ENCODE data around the gene PAPLN. TPM values are rescaled to one million over a fixed set of nuclear protein-coding genes. Genes with fewer than 3 reads are reported as not detected.

The PAPLN gene
- total and polyA plus RNA-seq, 2 experiments from 2014 or later: 2.8 to 13.2 TPM

DNA sequence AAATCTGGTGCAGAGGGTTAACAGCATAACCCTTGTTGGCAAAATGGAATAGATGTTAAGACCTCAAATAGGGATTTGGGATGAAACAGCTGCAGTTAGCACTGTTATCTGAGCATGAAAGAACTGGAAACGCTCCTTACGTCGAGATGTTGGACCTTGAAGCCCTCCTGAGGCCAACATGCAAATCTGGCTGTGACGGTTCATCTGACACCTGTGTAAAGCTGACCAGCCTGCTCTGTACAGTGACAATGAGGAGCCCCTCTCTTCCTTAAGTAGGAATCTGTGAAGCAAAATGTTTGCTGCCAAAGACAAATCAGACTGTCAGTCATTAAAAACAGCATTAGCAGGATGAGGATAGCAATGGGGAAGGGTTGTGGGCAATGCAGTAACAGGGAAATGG, 36.5 kb downstream of the PAPLN start (continued):
- TF ChIP-seq, protein P1, sequence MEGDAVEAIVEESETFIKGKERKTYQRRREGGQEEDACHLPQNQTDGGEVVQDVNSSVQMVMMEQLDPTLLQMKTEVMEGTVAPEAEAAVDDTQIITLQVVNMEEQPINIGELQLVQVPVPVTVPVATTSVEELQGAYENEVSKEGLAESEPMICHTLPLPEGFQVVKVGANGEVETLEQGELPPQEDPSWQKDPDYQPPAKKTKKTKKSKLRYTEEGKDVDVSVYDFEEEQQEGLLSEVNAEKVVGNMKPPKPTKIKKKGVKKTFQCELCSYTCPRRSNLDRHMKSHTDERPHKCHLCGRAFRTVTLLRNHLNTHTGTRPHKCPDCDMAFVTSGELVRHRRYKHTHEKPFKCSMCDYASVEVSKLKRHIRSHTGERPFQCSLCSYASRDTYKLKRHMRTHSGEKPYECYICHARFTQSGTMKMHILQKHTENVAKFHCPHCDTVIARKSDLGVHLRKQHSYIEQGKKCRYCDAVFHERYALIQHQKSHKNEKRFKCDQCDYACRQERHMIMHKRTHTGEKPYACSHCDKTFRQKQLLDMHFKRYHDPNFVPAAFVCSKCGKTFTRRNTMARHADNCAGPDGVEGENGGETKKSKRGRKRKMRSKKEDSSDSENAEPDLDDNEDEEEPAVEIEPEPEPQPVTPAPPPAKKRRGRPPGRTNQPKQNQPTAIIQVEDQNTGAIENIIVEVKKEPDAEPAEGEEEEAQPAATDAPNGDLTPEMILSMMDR (conservative IDR thresholded peaks at IDR 0.05; ENCODE audit: low read depth in 2 of 2): no peak
- TF ChIP-seq ZNF114 (CRISPR knock-in tag; IDR thresholded peaks at IDR 0.05) (no peak), EZH2 (IDR thresholded peaks at IDR 0.05; ENCODE audit: low read depth, unreplicated experiment) (no peak), POLR2AphosphoS5 (IDR thresholded peaks at IDR 0.05; ENCODE audit: low read depth) (no peak), STAT1 (IDR thresholded peaks at IDR 0.05; ENCODE audit: unreplicated experiment) (no peak), ZNF331 (CRISPR knock-in tag; IDR thresholded peaks at IDR 0.05; ENCODE audit: low read depth) (no peak), CREB1 (CRISPR knock-in tag; IDR thresholded peaks at IDR 0.05; ENCODE audit: low read depth) (no peak), EZH2phosphoT487 (IDR thresholded peaks at IDR 0.05; ENCODE audit: unreplicated experiment) (no peak)
- TF ChIP-seq, protein P2, sequence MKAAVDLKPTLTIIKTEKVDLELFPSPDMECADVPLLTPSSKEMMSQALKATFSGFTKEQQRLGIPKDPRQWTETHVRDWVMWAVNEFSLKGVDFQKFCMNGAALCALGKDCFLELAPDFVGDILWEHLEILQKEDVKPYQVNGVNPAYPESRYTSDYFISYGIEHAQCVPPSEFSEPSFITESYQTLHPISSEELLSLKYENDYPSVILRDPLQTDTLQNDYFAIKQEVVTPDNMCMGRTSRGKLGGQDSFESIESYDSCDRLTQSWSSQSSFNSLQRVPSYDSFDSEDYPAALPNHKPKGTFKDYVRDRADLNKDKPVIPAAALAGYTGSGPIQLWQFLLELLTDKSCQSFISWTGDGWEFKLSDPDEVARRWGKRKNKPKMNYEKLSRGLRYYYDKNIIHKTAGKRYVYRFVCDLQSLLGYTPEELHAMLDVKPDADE (IDR thresholded peaks at IDR 0.05): no peak
- TF ChIP-seq, protein P3, sequence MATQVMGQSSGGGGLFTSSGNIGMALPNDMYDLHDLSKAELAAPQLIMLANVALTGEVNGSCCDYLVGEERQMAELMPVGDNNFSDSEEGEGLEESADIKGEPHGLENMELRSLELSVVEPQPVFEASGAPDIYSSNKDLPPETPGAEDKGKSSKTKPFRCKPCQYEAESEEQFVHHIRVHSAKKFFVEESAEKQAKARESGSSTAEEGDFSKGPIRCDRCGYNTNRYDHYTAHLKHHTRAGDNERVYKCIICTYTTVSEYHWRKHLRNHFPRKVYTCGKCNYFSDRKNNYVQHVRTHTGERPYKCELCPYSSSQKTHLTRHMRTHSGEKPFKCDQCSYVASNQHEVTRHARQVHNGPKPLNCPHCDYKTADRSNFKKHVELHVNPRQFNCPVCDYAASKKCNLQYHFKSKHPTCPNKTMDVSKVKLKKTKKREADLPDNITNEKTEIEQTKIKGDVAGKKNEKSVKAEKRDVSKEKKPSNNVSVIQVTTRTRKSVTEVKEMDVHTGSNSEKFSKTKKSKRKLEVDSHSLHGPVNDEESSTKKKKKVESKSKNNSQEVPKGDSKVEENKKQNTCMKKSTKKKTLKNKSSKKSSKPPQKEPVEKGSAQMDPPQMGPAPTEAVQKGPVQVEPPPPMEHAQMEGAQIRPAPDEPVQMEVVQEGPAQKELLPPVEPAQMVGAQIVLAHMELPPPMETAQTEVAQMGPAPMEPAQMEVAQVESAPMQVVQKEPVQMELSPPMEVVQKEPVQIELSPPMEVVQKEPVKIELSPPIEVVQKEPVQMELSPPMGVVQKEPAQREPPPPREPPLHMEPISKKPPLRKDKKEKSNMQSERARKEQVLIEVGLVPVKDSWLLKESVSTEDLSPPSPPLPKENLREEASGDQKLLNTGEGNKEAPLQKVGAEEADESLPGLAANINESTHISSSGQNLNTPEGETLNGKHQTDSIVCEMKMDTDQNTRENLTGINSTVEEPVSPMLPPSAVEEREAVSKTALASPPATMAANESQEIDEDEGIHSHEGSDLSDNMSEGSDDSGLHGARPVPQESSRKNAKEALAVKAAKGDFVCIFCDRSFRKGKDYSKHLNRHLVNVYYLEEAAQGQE (IDR thresholded peaks at IDR 0.05; ENCODE audit: unreplicated experiment): no peak

DNA sequence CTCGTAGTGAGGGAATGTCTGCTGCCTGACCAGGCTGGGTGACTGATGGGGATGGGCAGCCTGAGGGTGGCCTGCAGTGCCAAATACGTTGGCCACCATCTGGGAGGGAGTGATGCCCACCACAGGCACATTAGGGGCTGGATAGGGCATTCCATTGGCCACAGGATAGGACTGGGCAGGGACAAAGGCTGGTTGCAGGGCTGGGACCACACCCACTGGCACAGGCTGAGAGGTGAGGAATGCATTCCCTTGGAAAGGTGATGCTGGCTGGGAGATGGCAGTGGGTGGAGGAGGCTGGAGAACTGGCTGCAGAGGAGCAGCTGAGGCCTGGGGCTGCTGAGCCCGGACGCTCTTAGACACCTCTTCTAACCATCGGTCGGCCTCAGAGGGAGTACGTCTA, 39.5 kb downstream of the PAPLN start:
- peaks cover 8% of the 10 kb centered on the region; the same call in 1 of the 2 replicates for H4K20me1 ChIP-seq (replicated peaks; ENCODE audit: insufficient read depth)
- Mint-ChIP-seq H3K27me3 (ENCODE audit: insufficient read depth, low read depth, poor library complexity) (no peaks in the 10 kb centered on the region), H3K4me3 (no peak overlapping the region), H3K4me1 (peaks cover 16% of the 10 kb centered on the region), H3K36me3 (ENCODE audit: low read depth) (peaks cover 35% of the 10 kb centered on the region), H3K27ac (peak overlapping the region; percentile 53; the same call in 1 of the 2 replicates), H3K9me3 (no peaks in the 10 kb centered on the region)
- peaks cover 9% of the 10 kb centered on the region; the same call in 1 of the 2 replicates for H3F3A ChIP-seq (replicated peaks; ENCODE audit: low read depth)
- H3K4me1 ChIP-seq (ENCODE audit: insufficient read depth): 0 out of 2 replicates have a peak, but pooled peaks cover 6% of the 10 kb centered on the region
- H3K4me2 ChIP-seq: no peak overlapping the region
- DNase-seq (ENCODE audit: low spot score) (no peak), ATAC-seq (peak; percentile 55)
- H3K9me2 ChIP-seq (ENCODE audit: insufficient read depth): no peaks in the 10 kb centered on the region
- H3K36me3 ChIP-seq (ENCODE audit: insufficient read depth): 0 out of 2 replicates have a peak, but pooled peaks cover 9% of the 10 kb centered on the region
- no peak overlapping the region for H3K27ac ChIP-seq (ENCODE audit: low read depth)
- no peaks in the 10 kb centered on the region for H3K79me2 ChIP-seq (replicated peaks; ENCODE audit: insufficient read depth)
- no peak overlapping the region for H2AFZ ChIP-seq
- H3K27me3 ChIP-seq (ENCODE audit: insufficient read depth): no peaks in the 10 kb centered on the region
- no peak overlapping the region for H3K4me3 ChIP-seq
- TF ChIP-seq, protein P1 (conservative IDR thresholded peaks at IDR 0.05; ENCODE audit: low read depth in 2 of 2): no peak
- TF ChIP-seq POLR2AphosphoS5 (IDR thresholded peaks at IDR 0.05; ENCODE audit: low read depth) (no peak), ZNF331 (CRISPR knock-in tag; IDR thresholded peaks at IDR 0.05; ENCODE audit: low read depth) (no peak), STAT1 (IDR thresholded peaks at IDR 0.05; ENCODE audit: unreplicated experiment) (no peak), NANOG (IDR thresholded peaks at IDR 0.05; ENCODE audit: borderline replicate concordance) (no peak), ZNF114 (CRISPR knock-in tag; IDR thresholded peaks at IDR 0.05) (no peak), CREB1 (CRISPR knock-in tag; IDR thresholded peaks at IDR 0.05; ENCODE audit: low read depth) (no peak)
- TF ChIP-seq, protein P3 (IDR thresholded peaks at IDR 0.05; ENCODE audit: unreplicated experiment): no peak

Data from GM23338 (cell line).